SK-N-SH treated with all-trans-retinoic acid at 6 μM for 48 hours (cell line): ENCODE results near the gene MBD5.

Experiments
- ARNTL ChIP-seq: fragments of 450-650 bp; formaldehyde crosslinking; IDR thresholded peaks from 2 replicates; pipeline ENCODE4 v1.5.0; 2020; ENCODE audit warnings: low read depth, mild to moderate bottlenecking, moderate library complexity, borderline replicate concordance
- BACH2 ChIP-seq: fragments of 250-450 bp; sonication (Bioruptor Pico); IDR thresholded peaks from 2 replicates; pipeline ENCODE4 v1.9.0; 2021; ENCODE audit warnings: mild to moderate bottlenecking, borderline replicate concordance
- GLIS3 ChIP-seq: fragments of 250-450 bp; sonication (Bioruptor Pico); IDR thresholded peaks from 2 replicates; pipeline ENCODE4 v1.5.0; 2020; ENCODE audit warnings: mild to moderate bottlenecking, moderate library complexity
- OSR1 ChIP-seq: fragments of 250-450 bp; sonication (Bioruptor Pico); IDR thresholded peaks from 2 replicates; pipeline ENCODE4 v1.8.0; 2022; ENCODE audit warnings: moderate library complexity, mild to moderate bottlenecking, inconsistent platforms
- PPARA ChIP-seq: fragments of 250-450 bp; sonication (Bioruptor Pico); IDR thresholded peaks from 2 replicates; pipeline ENCODE4 v1.5.0; 2020; ENCODE audit warnings: mild to moderate bottlenecking, borderline replicate concordance
- RARB ChIP-seq: fragments of 250-450 bp; sonication (Bioruptor Pico); IDR thresholded peaks from 2 replicates; pipeline ENCODE4 v1.8.0; 2021; ENCODE audit warnings: mild to moderate bottlenecking, moderate library complexity
- SNAI2 ChIP-seq: fragments of 250-450 bp; sonication (Bioruptor Pico); IDR thresholded peaks from 2 replicates; pipeline ENCODE4 v1.5.0; 2020; ENCODE audit warnings: mild to moderate bottlenecking, moderate library complexity
- TCF4 ChIP-seq: fragments of 250-450 bp; sonication (Bioruptor Pico); IDR thresholded peaks from 2 replicates; pipeline ENCODE4 v1.8.0; 2021; ENCODE audit warnings: mild to moderate bottlenecking, moderate library complexity, borderline replicate concordance
- TOX ChIP-seq: fragments of 250-450 bp; sonication (Bioruptor Pico); IDR thresholded peaks from 2 replicates; pipeline ENCODE4 v1.8.0; 2021; ENCODE audit warnings: mild to moderate bottlenecking, moderate library complexity, borderline replicate concordance
- ZFP3 ChIP-seq: fragments of 250-450 bp; sonication (Bioruptor Pico); IDR thresholded peaks from 2 replicates; pipeline ENCODE4 v1.5.0; 2020; ENCODE audit warnings: mild to moderate bottlenecking, moderate library complexity
- ZNF70 ChIP-seq: fragments of 450-650 bp; formaldehyde crosslinking; IDR thresholded peaks from 2 replicates; pipeline ENCODE4 v1.5.0; 2020; ENCODE audit warnings: mild to moderate bottlenecking, moderate library complexity
- TF ChIP-seq, protein P1 (sequence below): fragments of 250-450 bp; sonication (Bioruptor Pico); IDR thresholded peaks from 2 replicates; pipeline ENCODE4 v1.8.0; 2020; ENCODE audit warnings: mild to moderate bottlenecking, moderate library complexity, borderline replicate concordance
- TF ChIP-seq, protein P2 (sequence below): fragments of 250-450 bp; sonication (Bioruptor Pico); IDR thresholded peaks from 2 replicates; pipeline ENCODE4 v1.5.1; 2020; ENCODE audit warnings: low read depth, mild to moderate bottlenecking, moderate library complexity
- TF ChIP-seq, protein P3 (sequence below): fragments of 250-450 bp; sonication (Bioruptor Pico); IDR thresholded peaks from 2 replicates; pipeline ENCODE4 v1.5.1; 2021; ENCODE audit warnings: mild to moderate bottlenecking, moderate library complexity

DNA sequence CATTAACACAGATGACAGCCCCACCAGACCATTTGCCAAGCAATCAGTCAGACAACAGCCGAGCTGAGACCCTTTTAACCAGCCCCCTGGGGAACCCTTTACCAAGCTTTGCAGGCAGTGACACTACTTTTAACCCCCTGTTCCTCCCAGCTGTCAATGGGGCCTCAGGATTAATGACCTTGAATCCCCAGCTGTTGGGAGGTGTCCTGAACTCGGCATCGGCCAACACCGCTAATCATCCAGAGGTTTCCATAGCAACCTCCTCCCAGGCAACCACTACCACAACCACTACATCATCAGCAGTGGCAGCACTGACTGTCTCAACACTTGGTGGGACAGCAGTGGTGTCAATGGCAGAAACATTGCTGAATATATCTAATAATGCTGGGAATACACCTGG, 462.8 kb downstream of the MBD5 start:
- TF ChIP-seq BACH2 (CRISPR knock-in tag) (no peak), OSR1 (CRISPR knock-in tag) (no peak), ZFP3 (CRISPR knock-in tag) (no peak), RARB (CRISPR knock-in tag) (no peak), ARNTL (CRISPR knock-in tag) (no peak), ZNF70 (no peak), SNAI2 (CRISPR knock-in tag) (no peak), GLIS3 (CRISPR knock-in tag) (no peak), TCF4 (no peak), TOX (CRISPR knock-in tag) (no peak), PPARA (CRISPR knock-in tag) (no peak)
- TF ChIP-seq, protein P1, sequence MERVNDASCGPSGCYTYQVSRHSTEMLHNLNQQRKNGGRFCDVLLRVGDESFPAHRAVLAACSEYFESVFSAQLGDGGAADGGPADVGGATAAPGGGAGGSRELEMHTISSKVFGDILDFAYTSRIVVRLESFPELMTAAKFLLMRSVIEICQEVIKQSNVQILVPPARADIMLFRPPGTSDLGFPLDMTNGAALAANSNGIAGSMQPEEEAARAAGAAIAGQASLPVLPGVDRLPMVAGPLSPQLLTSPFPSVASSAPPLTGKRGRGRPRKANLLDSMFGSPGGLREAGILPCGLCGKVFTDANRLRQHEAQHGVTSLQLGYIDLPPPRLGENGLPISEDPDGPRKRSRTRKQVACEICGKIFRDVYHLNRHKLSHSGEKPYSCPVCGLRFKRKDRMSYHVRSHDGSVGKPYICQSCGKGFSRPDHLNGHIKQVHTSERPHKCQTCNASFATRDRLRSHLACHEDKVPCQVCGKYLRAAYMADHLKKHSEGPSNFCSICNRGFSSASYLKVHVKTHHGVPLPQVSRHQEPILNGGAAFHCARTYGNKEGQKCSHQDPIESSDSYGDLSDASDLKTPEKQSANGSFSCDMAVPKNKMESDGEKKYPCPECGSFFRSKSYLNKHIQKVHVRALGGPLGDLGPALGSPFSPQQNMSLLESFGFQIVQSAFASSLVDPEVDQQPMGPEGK = no peak
- TF ChIP-seq, protein P2, sequence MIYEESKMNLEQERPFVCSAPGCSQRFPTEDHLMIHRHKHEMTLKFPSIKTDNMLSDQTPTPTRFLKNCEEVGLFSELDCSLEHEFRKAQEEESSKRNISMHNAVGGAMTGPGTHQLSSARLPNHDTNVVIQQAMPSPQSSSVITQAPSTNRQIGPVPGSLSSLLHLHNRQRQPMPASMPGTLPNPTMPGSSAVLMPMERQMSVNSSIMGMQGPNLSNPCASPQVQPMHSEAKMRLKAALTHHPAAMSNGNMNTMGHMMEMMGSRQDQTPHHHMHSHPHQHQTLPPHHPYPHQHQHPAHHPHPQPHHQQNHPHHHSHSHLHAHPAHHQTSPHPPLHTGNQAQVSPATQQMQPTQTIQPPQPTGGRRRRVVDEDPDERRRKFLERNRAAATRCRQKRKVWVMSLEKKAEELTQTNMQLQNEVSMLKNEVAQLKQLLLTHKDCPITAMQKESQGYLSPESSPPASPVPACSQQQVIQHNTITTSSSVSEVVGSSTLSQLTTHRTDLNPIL (CRISPR knock-in tag) = no peak
- TF ChIP-seq, protein P3, sequence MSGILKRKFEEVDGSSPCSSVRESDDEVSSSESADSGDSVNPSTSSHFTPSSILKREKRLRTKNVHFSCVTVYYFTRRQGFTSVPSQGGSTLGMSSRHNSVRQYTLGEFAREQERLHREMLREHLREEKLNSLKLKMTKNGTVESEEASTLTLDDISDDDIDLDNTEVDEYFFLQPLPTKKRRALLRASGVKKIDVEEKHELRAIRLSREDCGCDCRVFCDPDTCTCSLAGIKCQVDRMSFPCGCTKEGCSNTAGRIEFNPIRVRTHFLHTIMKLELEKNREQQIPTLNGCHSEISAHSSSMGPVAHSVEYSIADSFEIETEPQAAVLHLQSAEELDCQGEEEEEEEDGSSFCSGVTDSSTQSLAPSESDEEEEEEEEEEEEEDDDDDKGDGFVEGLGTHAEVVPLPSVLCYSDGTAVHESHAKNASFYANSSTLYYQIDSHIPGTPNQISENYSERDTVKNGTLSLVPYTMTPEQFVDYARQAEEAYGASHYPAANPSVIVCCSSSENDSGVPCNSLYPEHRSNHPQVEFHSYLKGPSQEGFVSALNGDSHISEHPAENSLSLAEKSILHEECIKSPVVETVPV (CRISPR knock-in tag) = no peak
